Kidney tubule cell (primary cell): ENCODE data around the gene NANP.

Experiments used
- DNase-seq: peaks from one replicate; pipeline ENCODE4 v3.0.0-alpha.2; 2018; ENCODE audit warnings: low spot score

NANP gene

DNA sequence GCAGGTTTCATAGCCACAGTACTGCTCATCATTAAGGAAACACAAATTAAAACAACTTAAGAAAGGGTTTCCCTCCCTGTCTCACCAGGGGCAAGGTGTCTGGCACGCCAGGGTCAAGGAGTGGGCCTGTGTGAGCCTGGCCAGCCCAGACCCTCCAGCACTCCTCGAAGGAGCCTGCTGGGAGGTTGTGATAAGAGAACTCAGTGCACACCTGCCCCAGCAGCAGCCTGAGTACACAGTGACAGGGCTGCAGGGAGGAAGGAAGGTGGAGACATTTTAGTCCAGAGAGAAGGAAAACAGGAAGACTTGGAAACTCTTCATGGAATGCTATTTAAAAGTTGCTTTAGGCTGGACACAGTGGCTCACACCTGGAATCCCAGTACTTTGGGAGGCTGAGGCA is 52.6 kb downstream of the NANP start:
- DNase-seq = no peak

DNA sequence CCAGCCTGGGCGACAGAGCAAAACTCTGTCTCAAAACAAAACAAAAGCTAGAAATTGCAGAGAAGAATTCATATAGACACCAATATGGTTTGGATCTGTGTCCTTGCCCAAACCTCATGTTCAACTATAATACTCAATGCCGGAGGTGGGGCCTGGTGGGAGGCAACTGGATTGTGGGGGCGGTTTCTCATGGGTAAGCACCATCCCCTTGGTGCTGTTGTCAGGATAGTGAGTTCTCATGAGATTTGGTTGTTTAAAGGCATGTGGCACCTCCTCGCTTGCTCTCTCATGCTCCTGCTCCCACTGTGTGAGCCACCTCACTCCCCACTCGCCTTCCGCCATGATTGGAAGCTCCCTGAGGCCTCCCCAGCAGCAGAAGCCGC is 53.7 kb downstream of the NANP start:
- DNase-seq = no peak

DNA sequence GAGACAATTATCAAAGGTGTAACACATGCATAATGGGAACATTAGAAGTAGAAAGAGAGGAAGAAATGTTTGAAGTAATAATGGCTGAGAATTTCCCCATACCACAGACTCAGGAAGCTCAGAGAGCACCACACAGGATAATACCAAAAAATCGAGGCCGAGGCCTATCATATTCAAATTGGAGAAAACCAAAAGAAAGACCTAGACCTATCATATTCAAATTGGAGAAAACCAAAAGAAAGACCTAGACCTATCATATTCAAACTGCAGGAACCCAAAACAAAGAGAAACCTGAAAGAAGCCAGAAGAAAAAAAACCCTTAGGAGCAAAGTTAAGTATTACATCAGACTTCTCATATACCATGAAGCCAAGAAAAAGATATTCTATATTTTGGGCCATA is 56.5 kb downstream of the NANP start:
- DNase-seq = no peak

DNA sequence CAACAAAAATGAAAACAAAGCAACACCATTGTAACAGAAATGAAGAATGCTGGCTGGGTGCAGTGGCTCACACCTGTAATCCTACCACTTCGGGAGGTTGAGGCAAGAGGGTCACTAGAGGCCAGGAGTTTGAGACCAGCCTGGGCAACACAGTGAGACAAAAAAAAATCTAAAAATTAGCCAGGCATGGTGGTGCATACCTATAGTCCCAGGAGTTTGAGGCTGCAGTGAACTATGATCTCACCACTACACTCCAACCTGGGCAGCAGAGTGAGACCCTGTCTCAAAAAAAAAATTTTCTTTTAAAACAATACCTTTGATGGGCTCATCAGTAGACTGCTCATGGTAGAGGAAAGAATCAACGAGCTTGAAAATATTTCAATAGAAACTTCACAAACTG is 57.0 kb downstream of the NANP start:
- DNase-seq = no peak

DNA sequence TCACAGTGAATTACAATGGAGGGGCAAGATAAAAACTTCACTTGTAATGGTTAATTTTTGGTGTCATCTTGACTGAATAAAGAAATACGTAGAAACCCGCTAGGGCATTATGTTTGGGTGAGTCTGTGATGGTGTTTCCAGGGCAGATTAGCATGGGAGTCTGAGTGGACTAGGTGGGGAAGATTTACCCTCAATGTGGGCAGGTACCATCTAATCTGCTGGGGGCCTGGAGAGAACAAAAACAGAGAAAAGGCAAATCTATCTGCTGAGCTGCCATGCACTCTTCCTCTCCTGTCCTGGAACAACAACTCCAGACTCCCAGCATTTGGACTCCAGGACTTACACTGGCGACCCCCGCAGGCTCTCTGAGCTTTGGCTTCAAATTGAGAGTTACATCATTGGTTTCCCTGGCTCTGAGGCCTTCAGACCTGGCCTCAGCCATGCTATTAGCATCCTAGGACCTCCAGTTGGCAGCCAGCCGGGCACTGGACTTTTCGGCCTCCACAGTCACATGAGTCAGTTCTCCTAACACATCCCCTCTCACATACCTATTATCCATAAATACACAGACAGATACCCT is 58.1 kb downstream of the NANP start:
- DNase-seq = no peak

DNA sequence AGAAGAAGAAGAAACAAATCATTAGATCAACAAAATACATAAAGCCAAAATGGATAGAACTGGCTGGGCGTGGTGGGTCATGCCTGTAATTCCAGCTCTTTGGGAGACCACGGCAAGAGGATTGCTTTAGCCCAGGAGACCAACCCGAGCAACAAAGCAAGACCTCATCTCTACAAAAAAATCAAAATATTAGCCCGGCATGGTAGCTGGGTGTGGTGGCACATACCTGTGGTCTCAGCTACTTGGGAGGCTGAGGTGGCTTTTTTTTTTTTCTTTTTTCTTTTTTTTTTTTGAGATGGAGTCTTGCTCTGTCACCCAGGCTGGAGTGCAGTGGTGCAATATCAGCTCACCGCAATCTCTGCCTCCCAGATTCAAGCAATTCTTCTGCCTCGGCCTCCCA is 59.9 kb downstream of the NANP start:
- DNase-seq = no peak

DNA sequence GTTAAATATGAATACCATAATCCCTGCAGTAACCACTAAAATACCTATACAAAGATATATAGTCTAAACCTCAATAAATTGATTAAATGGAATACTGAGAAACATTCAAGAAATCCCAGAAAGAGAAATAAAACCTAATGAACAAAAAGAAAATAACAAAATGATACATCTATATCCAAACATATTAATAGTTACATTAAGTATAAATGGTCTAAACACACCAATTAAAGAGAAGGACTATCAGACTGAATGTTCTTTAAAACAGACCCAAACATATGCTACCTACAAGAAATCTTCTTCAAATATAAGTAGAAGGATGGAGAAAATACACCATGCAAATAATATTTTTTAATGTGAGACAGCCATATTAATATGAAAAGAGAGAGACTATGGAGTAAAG is 60.5 kb downstream of the NANP start:
- DNase-seq = no peak
